ENCODE measurements around the gene KPNA6. TPM values are rescaled to one million over a fixed set of nuclear protein-coding genes. Genes with fewer than 3 reads are reported as not detected.
"Not testable (repeated sequence)": the region's sequence is repeated elsewhere in the genome, so short reads cannot be mapped to it uniquely, and the experiment has no call there.

Gene KPNA6
- total and polyA plus RNA-seq, 2 donors (not counting 3 experiments of a cell fraction or from before 2014, with no cell fraction given): 22.1 to 85.6 TPM

GRCh38 chr1:32082022-32082421 is 25.8 kb upstream of the KPNA6 start:
- FAIRE-seq (no peak), DNase-seq (ENCODE audit: low read depth, low spot score) (no peak)
- H3K4me1 ChIP-seq (ENCODE audit: control insufficient read depth, extremely low read depth, insufficient read depth, low read length): no peaks in the 10 kb centered on the region
- no peak overlapping the region for H3K4me3 ChIP-seq (replicated peaks in 1 of 3; ENCODE audit: insufficient read depth in 1 of 3, low read depth in 1 of 3, low read length in 3 of 3)
- peaks cover 15 to 30% of the 10 kb centered on the region in 2 experiments for H3K36me3 ChIP-seq (ENCODE audit: control insufficient read depth in 2 of 2, extremely low read depth in 1 of 2, insufficient read depth in 2 of 2, low read length in 2 of 2)
- no peaks in the 10 kb centered on the region for H4K20me1 ChIP-seq (replicated peaks; ENCODE audit: control insufficient read depth, extremely low read depth, insufficient read depth, low read length)
- no peaks in the 10 kb centered on the region for H3K9me3 ChIP-seq (replicated peaks; ENCODE audit: control insufficient read depth, insufficient read depth, low read length)
- H3K27me3 ChIP-seq (ENCODE audit: control insufficient read depth in 2 of 2, insufficient read depth in 2 of 2, low read length in 2 of 2): no peaks in the 10 kb centered on the region
- intact Hi-C loops (cut with micrococcal nuclease) (no loop called here), dilution Hi-C loops (cut with MboI; ENCODE audit: extremely low pct_ligation_motif_present, low sequenced_read_pairs) (no loop called here)
- TF ChIP-seq POLR2AphosphoS5 (IDR thresholded peaks at IDR 0.05; ENCODE audit: insufficient read depth, low read depth, low read length) (no peak), MAX (IDR thresholded peaks at IDR 0.05; ENCODE audit: insufficient read depth, insufficient read length) (no peak), FOS (IDR thresholded peaks at IDR 0.05; ENCODE audit: borderline replicate concordance, insufficient read depth, low read length) (no peak), JUN (IDR thresholded peaks at IDR 0.05; ENCODE audit: borderline replicate concordance, insufficient read depth, insufficient read length, low read depth) (no peak), MYC (IDR thresholded peaks at IDR 0.05; ENCODE audit: low read depth, low read length) (no peak), GATA2 (IDR thresholded peaks at IDR 0.05; ENCODE audit: insufficient read depth, insufficient read length, low read depth, low read length) (no peak), EZH2 (IDR thresholded peaks at IDR 0.05; ENCODE audit: borderline replicate concordance, low read depth, low read length, severe bottlenecking) (no peak), CTCF (IDR thresholded peaks at IDR 0.05; ENCODE audit: extremely low read depth in 1 of 2, insufficient read depth in 1 of 2, low read depth in 1 of 2, low read length in 2 of 2) (no peak), POLR2A (IDR thresholded peaks at IDR 0.05; ENCODE audit: low read depth, low read length) (no peak)
- no peak overlapping the region for H2AFZ ChIP-seq (ENCODE audit: low read depth, low read length)
- H3K79me2 ChIP-seq (ENCODE audit: control insufficient read depth, insufficient read depth, low read length): peaks cover 5% of the 10 kb centered on the region
- no peak overlapping the region for H3K4me2 ChIP-seq (ENCODE audit: insufficient read depth, low read length)
- H3K27ac ChIP-seq (ENCODE audit: insufficient read depth, low read depth, low read length): no peak overlapping the region
- CTCF ChIA-PET: interaction anchor here (0.6 to 1.6 kb wide), 4 partner anchors 9 to 262 kb away, joined by 3 to 6 read pairs (median 4); partner anchors contain the start of genes KPNA6 and TMEM39B
- H3K9ac ChIP-seq (replicated peaks; ENCODE audit: extremely low read depth, insufficient read depth, low read length): no peak overlapping the region
- no peaks in the 10 kb centered on the region for H3K9me1 ChIP-seq (replicated peaks; ENCODE audit: control insufficient read depth, extremely low read depth, insufficient read depth, low read length)
- BruUV-seq (replicated peaks): no TSS peak
- POLR2A ChIA-PET: interaction anchor here (1.0 kb wide), 1 partner anchor 26 kb away, joined by 3 read pairs; the partner anchor contains the start of gene KPNA6

GRCh38 chr1:32086381-32086780 is 21.5 kb upstream of the KPNA6 start:
- H3K9me1 ChIP-seq (replicated peaks; ENCODE audit: control insufficient read depth, extremely low read depth, insufficient read depth, low read length); dilution Hi-C loops (cut with MboI; ENCODE audit: extremely low pct_ligation_motif_present, low sequenced_read_pairs); H3K4me3 ChIP-seq (replicated peaks in 1 of 3; ENCODE audit: insufficient read depth in 1 of 3, low read depth in 1 of 3, low read length in 3 of 3); H3K27ac ChIP-seq (ENCODE audit: insufficient read depth, low read depth, low read length); BruUV-seq (replicated peaks); POLR2A ChIA-PET; H3K4me2 ChIP-seq (ENCODE audit: insufficient read depth, low read length); H3K27me3 ChIP-seq (ENCODE audit: control insufficient read depth in 2 of 2, insufficient read depth in 2 of 2, low read length in 2 of 2); FAIRE-seq; H3K4me1 ChIP-seq (ENCODE audit: control insufficient read depth, extremely low read depth, insufficient read depth, low read length); DNase-seq (ENCODE audit: low read depth, low spot score); intact Hi-C loops (cut with micrococcal nuclease); H3K9me3 ChIP-seq (replicated peaks; ENCODE audit: control insufficient read depth, insufficient read depth, low read length); H3K9ac ChIP-seq (replicated peaks; ENCODE audit: extremely low read depth, insufficient read depth, low read length); H2AFZ ChIP-seq (ENCODE audit: low read depth, low read length); H3K79me2 ChIP-seq (ENCODE audit: control insufficient read depth, insufficient read depth, low read length); H4K20me1 ChIP-seq (replicated peaks; ENCODE audit: control insufficient read depth, extremely low read depth, insufficient read depth, low read length): not testable (repeated sequence)
- H3K36me3 ChIP-seq (ENCODE audit: control insufficient read depth in 2 of 2, extremely low read depth in 1 of 2, insufficient read depth in 2 of 2, low read length in 2 of 2): peaks cover 8 to 14% of the 10 kb centered on the region in 2 experiments
- CTCF ChIA-PET: interaction anchor here (0.6 to 1.3 kb wide), 4 partner anchors 21 to 136 kb away, joined by 3 to 4 read pairs (median 3); partner anchors contain the start of gene KPNA6

All from endothelial cell of umbilical vein (primary cell).